Spinal cord (tissue), 10 donors: ENCODE results near the gene HHEX. TPM values are rescaled to one million over a fixed set of nuclear protein-coding genes. Genes with fewer than 3 reads are reported as not detected.
"Not testable (repeated sequence)": the region's sequence is repeated elsewhere in the genome, so short reads cannot be mapped to it uniquely, and the experiment has no call there.

Source experiments
- DNase-seq, 6 donors: peaks; one replicate each; pipeline versions ENCODE4 v3.0.0 to v3.0.0-alpha.2; 2013 to 2015; ENCODE audit warnings: low spot score in 6 of 6, low read depth in 4 of 6
- H3K27ac ChIP-seq: one replicate; pipeline ENCODE4 v1.5.1; 2013; ENCODE audit warnings: low read depth, low read length, control low read depth
- H3K27me3 ChIP-seq: one replicate; pipeline ENCODE4 v1.6.1; 2013; ENCODE audit warnings: low read length; ENCODE audit not compliant: control insufficient read depth, insufficient read depth
- H3K36me3 ChIP-seq: one replicate; pipeline ENCODE4 v1.6.1; 2013; ENCODE audit warnings: low read length; ENCODE audit not compliant: control insufficient read depth, insufficient read depth
- H3K4me1 ChIP-seq: one replicate; pipeline ENCODE4 v1.6.1; 2013; ENCODE audit warnings: low read length; ENCODE audit not compliant: control insufficient read depth, insufficient read depth
- H3K4me3 ChIP-seq: one replicate; pipeline ENCODE4 v1.5.1; 2013; ENCODE audit warnings: low read depth, low read length, control low read depth
- H3K9me3 ChIP-seq: one replicate; pipeline ENCODE4 v1.6.1; 2013; ENCODE audit warnings: low read length; ENCODE audit not compliant: control insufficient read depth, insufficient read depth
- WGBS: methylation state at CpG from one replicate; pipeline ENCODE4 v1.1.5; 2013; ENCODE audit warnings: missing lambda C conversion rate; ENCODE audit not compliant: insufficient coverage; 5-methylcytosine and 5-hydroxymethylcytosine counted together
- polyA plus RNA-seq, 2 donors: library from polyadenylated mRNA; unstranded; fragments of 120-200 nt; gene quantifications; one replicate each; pipeline ENCODE4 v1.2.1, GENCODE V29; 2013; ENCODE audit not compliant: insufficient read length in 2 of 2
- total RNA-seq, 2 donors: library from RNA; depleted of rRNA in 1 of 2; stranded (reverse); fragments of 120-200 nt in 1 of 2; fragments of >200 nt in 1 of 2; gene quantifications; one replicate each; pipeline versions ENCODE4 v1.2.3 to v1.2.4, GENCODE V29; 2013 to 2014
- donor health status: healthy.

Gene HHEX
- total and polyA plus RNA-seq, 4 donors, result 6.0 to 8.8 (median 7.1) TPM

GRCh38 chr10:92729886-92730285 is 40.1 kb downstream of the HHEX start:
- Histone ChIP-seq H3K27ac (no peak overlapping the region), H3K4me3 (no peak overlapping the region), H3K9me3 (no peaks in the 10 kb centered on the region), H3K36me3 (no peaks in the 10 kb centered on the region), H3K27me3 (no peaks in the 10 kb centered on the region), H3K4me1 (no peaks in the 10 kb centered on the region)
- no peak for DNase-seq
- 71% methylated on average over 2 of the region's 2 CpGs for WGBS

GRCh38 chr10:92732958-92733357 is 43.2 kb downstream of the HHEX start:
- Histone ChIP-seq H3K4me3 (no peak overlapping the region), H3K27ac (no peak overlapping the region), H3K9me3 (no peaks in the 10 kb centered on the region), H3K36me3 (no peaks in the 10 kb centered on the region), H3K27me3 (no peaks in the 10 kb centered on the region), H3K4me1 (no peaks in the 10 kb centered on the region)
- 100% methylated on average over 1 of the region's 2 CpGs for WGBS
- DNase-seq, result no peak

GRCh38 chr10:92734301-92734700 is 44.5 kb downstream of the HHEX start:
- Histone ChIP-seq H3K36me3 (no peaks in the 10 kb centered on the region), H3K27me3 (peaks cover 2% of the 10 kb centered on the region), H3K4me3 (no peak overlapping the region), H3K4me1 (no peaks in the 10 kb centered on the region), H3K9me3 (no peaks in the 10 kb centered on the region), H3K27ac (no peak overlapping the region)
- no peak for DNase-seq

GRCh38 chr10:92735938-92736337 is 46.2 kb downstream of the HHEX start:
- H3K27me3 ChIP-seq, result peaks cover 2% of the 10 kb centered on the region
- H3K4me1 ChIP-seq, result no peaks in the 10 kb centered on the region
- no peaks in the 10 kb centered on the region for H3K36me3 ChIP-seq
- no CpG with 5 or more reads among the region's 3 CpGs for WGBS
- DNase-seq, result no peak
- no peaks in the 10 kb centered on the region for H3K9me3 ChIP-seq
- no peak overlapping the region for H3K4me3 ChIP-seq
- no peak overlapping the region for H3K27ac ChIP-seq

- no CpG with 5 or more reads among the region's 7 CpGs for WGBS
- Histone ChIP-seq H3K27ac (no peak overlapping the region), H3K9me3 (no peaks in the 10 kb centered on the region), H3K36me3 (no peaks in the 10 kb centered on the region), H3K27me3 (peaks cover 2% of the 10 kb centered on the region), H3K4me3 (no peak overlapping the region), H3K4me1 (no peaks in the 10 kb centered on the region)
- no peak for DNase-seq
Observed at GRCh38 chr10:92737484-92737883, 47.7 kb downstream of the HHEX start.

- Histone ChIP-seq H3K36me3 (no peaks in the 10 kb centered on the region), H3K27me3 (peaks cover 2% of the 10 kb centered on the region), H3K27ac (no peak overlapping the region), H3K4me3 (no peak overlapping the region), H3K9me3 (no peaks in the 10 kb centered on the region), H3K4me1 (no peaks in the 10 kb centered on the region)
- 79% methylated on average over 3 of the region's 3 CpGs for WGBS
- DNase-seq, result no peak
Observed at GRCh38 chr10:92740762-92741161, 51.0 kb downstream of the HHEX start.

- H3K4me3 ChIP-seq, H3K27me3 ChIP-seq, H3K4me1 ChIP-seq, H3K27ac ChIP-seq, H3K9me3 ChIP-seq, H3K36me3 ChIP-seq, DNase-seq: not testable (repeated sequence)
- WGBS, result 96% methylated on average over 3 of the region's 4 CpGs
Observed at GRCh38 chr10:92741741-92742140, 52.0 kb downstream of the HHEX start.

GRCh38 chr10:92742331-92743228 is 52.8 kb downstream of the HHEX start:
- Histone ChIP-seq H3K4me3 (no peak overlapping the region), H3K9me3 (no peaks in the 10 kb centered on the region), H3K27me3 (peaks cover 2% of the 10 kb centered on the region), H3K27ac (no peak overlapping the region), H3K4me1 (no peaks in the 10 kb centered on the region), H3K36me3 (no peaks in the 10 kb centered on the region)
- no peak for DNase-seq
- WGBS, result 80% methylated on average over 7 of the region's 9 CpGs
